ENCODE results near the gene PNPLA6. TPM values are rescaled to one million over a fixed set of nuclear protein-coding genes. Genes with fewer than 3 reads are reported as not detected.

Gene PNPLA6
- total and polyA plus RNA-seq, 9 of the 15 experiments (the other 6 are each of a cell fraction or from before 2014, with no cell fraction given) = 0.07 to 30.2 (median 8.3) TPM

- TF ChIP-seq ELK3 (CRISPR knock-in tag; IDR thresholded peaks at IDR 0.05) (no peak), GTF3C2 (IDR thresholded peaks at IDR 0.05; ENCODE audit: borderline replicate concordance, extremely low read depth, insufficient read length) (no peak), TARDBP (IDR thresholded peaks at IDR 0.05) (peak; percentile 73; the same call in 1 of the 2 replicates), ZNF175 (CRISPR knock-in tag; IDR thresholded peaks at IDR 0.05; ENCODE audit: low read depth) (no peak), HNRNPH1 (optimal IDR thresholded peaks at IDR 0.05; ENCODE audit: low read depth, low read length) (no peak), ZNF778 (CRISPR knock-in tag; IDR thresholded peaks at IDR 0.05) (no peak), CSDE1 (IDR thresholded peaks at IDR 0.05) (peak in 1 of 2 experiments; percentile 88; a peak in 2 of 4 replicates), RAD21 (CRISPR knock-in tag; conservative IDR thresholded peaks at IDR 0.05 in 1 of 2, IDR thresholded peaks at IDR 0.05 in 1 of 2) (no peak), CREB1 (IDR thresholded peaks at IDR 0.05) (peak; percentile 98), CREB1 (CRISPR knock-in tag; IDR thresholded peaks at IDR 0.05) (peak; percentile 98), HMGXB4 (CRISPR knock-in tag; IDR thresholded peaks at IDR 0.05) (0 out of 2 replicates have a peak, but pooled peaks have one; percentile 20), ZNF12 (CRISPR knock-in tag; IDR thresholded peaks at IDR 0.05) (no peak), HCFC1 (IDR thresholded peaks at IDR 0.05; ENCODE audit: low read depth, low read length) (peak; percentile 51; the same call in 1 of the 2 replicates), ZNF551 (CRISPR knock-in tag; IDR thresholded peaks at IDR 0.05) (no peak), HNRNPUL1 (IDR thresholded peaks at IDR 0.05; ENCODE audit: low read length) (no peak), NRF1 (conservative IDR thresholded peaks at IDR 0.05 in 1 of 2, IDR thresholded peaks at IDR 0.05 in 1 of 2) (peak; percentile 93 to 94), SFPQ (IDR thresholded peaks at IDR 0.05; ENCODE audit: low read depth, low read length) (no peak), IRF9 (tag; IDR thresholded peaks at IDR 0.05) (no peak)
These were observed 46.7 kb upstream of the PNPLA6 start, which contains the start of gene PEX11G (continued) for GRCh38 chr19:7488736-7489353.
